GM12872 (cell line): Measurements from ENCODE around the gene TOLLIP.

Source experiments
- TF ChIP-seq, protein P1 (sequence below): IDR thresholded peaks from 3 replicates; pipeline ENCODE4 v1.5.1; 2011; ENCODE audit warnings: low read depth, mild to moderate bottlenecking, low read length, moderate library complexity; ENCODE audit not compliant: insufficient read depth

Gene TOLLIP

DNA sequence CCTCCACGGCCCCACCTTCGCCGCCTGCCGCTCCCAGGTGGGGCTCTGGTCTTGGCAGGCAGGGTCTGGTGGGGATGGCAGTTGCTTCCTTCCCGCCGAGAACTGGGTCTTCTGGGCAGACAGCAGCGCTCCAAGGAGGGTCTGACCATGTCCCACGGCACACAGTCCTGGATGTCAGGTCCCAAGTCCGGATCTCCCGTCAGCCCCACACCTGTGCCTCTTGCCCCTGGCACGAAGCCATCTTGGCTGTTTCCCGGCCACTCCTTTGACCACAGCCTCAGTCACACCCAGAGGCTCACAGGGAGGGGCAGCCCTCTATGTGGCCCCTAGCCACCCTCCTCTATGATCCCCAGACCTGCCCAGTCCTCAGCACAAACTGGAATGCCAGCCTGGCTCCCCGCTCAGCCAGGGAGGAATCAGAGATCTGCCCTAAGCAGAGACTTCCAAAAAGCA, 72.3 kb downstream of the TOLLIP start:
- TF ChIP-seq, protein P1, sequence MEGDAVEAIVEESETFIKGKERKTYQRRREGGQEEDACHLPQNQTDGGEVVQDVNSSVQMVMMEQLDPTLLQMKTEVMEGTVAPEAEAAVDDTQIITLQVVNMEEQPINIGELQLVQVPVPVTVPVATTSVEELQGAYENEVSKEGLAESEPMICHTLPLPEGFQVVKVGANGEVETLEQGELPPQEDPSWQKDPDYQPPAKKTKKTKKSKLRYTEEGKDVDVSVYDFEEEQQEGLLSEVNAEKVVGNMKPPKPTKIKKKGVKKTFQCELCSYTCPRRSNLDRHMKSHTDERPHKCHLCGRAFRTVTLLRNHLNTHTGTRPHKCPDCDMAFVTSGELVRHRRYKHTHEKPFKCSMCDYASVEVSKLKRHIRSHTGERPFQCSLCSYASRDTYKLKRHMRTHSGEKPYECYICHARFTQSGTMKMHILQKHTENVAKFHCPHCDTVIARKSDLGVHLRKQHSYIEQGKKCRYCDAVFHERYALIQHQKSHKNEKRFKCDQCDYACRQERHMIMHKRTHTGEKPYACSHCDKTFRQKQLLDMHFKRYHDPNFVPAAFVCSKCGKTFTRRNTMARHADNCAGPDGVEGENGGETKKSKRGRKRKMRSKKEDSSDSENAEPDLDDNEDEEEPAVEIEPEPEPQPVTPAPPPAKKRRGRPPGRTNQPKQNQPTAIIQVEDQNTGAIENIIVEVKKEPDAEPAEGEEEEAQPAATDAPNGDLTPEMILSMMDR, result no peak

DNA sequence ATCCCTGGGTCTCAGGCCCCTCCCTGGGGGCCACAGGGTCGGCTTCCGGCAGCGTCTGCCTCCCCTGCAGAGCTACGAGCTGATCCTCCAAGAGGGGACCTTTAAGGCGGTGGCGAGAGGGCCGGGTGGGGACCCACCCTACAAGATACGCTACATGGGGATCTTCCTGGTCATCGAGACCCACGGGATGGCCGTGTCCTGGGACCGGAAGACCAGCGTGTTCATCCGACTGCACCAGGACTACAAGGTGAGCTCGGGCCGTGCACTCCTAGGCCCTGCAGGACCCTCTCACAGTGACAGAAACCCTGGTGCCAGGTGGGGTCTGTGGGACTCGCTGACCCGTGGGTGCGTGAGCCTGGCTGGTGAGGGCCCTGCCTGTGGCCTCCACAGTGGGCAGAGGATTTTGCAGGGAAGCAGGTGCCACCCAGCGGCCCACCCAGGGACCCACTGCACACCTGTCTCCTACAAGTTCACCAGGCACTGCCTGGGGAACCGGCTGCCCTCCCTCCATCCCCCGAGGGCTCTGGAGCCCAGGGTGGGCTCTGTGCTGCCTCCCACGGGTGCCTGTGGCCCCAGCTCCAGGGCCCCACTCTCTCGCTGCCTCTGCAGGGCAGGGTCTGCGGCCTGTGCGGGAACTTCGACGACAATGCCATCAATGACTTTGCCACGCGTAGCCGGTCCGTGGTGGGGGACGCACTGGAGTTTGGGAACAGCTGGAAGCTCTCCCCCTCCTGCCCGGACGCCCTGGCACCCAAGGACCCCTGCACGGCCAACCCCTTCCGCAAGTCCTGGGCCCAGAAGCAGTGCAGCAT, 72.9 kb downstream of the TOLLIP start:
- TF ChIP-seq, protein P1, result no peak

DNA sequence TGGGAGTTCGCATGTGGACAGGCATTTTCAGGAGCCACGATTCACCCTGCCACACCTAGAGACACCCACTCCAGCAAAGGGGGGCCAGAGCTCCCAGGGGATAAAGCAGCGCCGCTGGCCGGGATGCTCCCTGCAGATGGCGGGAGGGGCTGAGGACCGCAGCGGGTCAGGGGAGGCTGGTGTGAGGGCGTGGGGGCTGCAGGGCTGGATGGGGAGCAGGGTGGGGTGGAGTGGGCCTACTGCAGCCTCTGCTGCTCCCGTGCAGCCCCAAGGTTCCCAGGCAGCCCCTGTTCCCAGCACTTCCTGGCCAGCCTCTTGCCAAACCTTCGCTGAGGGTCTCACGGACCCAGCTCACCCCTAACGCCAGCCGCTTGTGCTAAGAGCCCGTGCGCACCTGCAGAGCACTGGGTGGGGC, 73.5 kb downstream of the TOLLIP start:
- TF ChIP-seq, protein P1, result no peak

DNA sequence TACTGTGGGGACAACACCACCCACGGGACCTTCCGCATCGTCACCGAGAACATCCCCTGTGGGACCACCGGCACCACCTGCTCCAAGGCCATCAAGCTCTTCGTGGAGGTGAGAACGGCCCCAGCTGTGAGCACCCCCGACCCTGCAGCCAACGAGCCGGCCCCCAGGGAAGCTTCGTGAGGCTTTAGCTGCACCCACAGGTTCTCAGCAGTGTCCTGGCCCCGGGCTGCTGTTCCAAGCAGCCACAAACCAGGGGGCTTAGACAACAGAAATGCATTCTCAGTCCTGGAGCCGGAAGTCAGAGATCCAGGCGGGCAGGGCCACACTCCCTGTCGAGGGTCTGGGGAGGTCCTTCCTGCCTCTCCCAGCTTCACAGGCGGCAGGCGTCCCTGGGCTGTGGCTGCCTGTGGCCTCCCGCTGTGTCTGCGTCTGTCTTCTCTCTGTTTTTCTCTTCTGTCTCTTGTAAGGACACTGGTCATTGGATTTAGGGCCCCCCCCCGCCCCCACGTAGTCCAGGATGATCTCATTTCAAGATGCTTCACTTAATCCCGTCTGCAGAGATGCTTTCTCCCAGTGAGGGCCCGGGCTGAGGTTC, 74.0 kb downstream of the TOLLIP start:
- TF ChIP-seq, protein P1, result no peak

DNA sequence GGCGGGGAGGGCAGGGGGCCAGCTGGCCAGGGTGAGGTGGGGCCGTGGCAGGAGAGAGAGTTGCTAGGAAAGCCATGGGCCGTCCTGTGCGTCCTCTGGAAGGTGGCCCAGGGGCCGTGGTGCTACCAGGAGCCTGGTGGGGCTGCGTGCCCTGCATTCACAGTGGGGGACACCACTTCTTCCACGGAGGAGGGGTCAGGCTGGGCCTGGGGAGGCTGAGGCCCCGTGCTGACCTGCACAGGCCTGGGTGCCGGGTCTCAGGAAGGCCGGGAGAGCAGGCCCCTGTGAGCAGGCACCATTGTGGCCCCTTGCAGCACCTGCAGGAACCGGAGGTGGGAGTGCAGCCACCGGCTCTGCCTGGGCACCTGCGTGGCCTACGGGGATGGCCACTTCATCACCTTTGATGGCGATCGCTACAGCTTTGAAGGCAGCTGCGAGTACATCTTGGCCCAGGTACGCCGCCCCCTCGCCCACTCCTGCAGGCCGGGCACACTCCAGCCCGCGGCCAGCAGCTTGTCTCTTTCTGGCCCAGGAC, 74.6 kb downstream of the TOLLIP start:
- TF ChIP-seq, protein P1, result no peak

DNA sequence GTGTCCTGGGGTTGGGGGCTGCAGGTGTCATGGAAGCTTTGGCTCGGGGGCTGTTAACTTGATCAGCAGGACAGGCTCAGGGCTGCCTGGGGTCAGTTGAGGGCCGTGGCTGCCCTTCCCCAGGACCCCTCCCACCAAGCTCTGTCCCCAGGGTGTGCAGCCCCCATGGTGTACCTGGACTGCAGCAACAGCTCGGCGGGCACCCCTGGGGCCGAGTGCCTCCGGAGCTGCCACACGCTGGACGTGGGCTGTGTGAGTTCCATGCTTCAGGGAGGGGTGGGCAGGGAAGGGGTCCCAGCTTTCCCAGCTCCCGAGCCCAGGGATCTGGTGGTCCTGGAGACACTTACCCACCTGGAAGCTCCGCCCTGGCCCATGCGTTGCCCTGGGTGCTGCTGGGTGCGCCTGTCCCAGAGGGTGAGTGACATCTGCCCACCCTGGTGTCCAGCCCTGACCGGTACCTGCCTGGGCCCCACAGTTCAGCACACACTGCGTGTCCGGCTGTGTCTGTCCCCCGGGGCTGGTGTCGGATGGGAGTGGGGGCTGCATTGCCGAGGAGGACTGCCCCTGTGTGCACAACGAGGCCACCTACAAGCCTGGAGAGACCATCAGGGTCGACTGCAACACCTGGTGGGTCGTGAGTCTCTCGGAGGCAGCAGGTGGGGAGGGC, 75.2 kb downstream of the TOLLIP start:
- TF ChIP-seq, protein P1, result no peak
